ENCODE measurements around the gene FGFR2. TPM values are rescaled to one million over a fixed set of nuclear protein-coding genes. Genes with fewer than 3 reads are reported as not detected.

The FGFR2 gene
- total and polyA plus RNA-seq, 3 experiments from 2014 or later: 0.11 to 1.3 (median 0.13) TPM

DNA sequence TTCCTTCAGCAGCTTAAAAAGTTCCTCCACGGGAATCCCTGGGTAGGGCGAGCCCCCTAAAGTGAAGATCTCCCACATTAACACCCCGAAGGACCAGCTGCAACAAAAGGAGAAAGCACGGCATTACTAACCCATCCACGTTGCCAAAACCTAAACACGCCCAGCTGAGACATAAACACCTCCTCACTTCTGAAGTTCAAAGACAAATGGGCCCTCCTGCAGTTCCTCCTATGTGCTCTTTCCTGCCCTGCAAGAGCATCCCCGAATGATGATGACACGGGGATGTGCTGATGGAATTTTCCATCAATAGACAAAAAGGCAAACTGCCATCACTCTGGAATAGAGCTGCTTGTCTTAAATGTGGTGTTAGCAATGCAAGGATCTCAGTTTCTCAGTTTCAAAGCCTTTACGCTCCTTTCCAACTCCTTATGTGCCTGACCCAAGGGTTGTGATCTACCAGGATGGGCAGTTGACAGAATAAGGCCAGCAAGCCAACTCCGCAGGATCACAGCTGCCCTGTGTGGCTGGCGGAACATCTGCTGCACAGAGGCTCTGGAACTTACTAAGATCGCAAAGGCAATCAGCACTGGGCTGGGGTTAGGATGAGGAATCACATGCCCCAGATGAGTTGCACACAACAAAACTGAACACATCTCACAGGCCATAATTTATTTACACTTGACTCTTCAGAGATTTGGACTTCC is 112.7 kb downstream of the FGFR2 start:
- no peak for DNase-seq
- H3K4me1 Mint-ChIP-seq: no peaks in the 10 kb centered on the region
- CTCF ChIA-PET: no interaction called here
- H3K27me3 Mint-ChIP-seq: peaks cover 0 to 2% of the 10 kb centered on the region in 2 donors
- no peaks in the 10 kb centered on the region for H3K27me3 ChIP-seq (ENCODE audit: insufficient read depth, low read length, poor library complexity, severe bottlenecking)
- H3K36me3 Mint-ChIP-seq: peaks cover 0 to 3% (median 0%) of the 10 kb centered on the region in 3 donors
- H3K36me3 ChIP-seq (ENCODE audit: insufficient read depth, low read length): no peaks in the 10 kb centered on the region
- no peaks in the 10 kb centered on the region for H3K4me1 ChIP-seq (ENCODE audit: insufficient read depth, low read length)
- no peak overlapping the region for H3K4me3 ChIP-seq (ENCODE audit: low read length)
- H3K27ac ChIP-seq (ENCODE audit: low read depth, low read length): no peak overlapping the region
- peaks cover 0 to 8% (median 0%) of the 10 kb centered on the region in 5 donors for H3K9me3 Mint-ChIP-seq
- no peak overlapping the region for H3K4me3 Mint-ChIP-seq
- POLR2A ChIA-PET: no interaction called here
- H3K27ac Mint-ChIP-seq: no peak overlapping the region
- no peaks in the 10 kb centered on the region for H3K9me3 ChIP-seq (ENCODE audit: low read length)

GRCh38 chr10:121484816-121485215 is 113.4 kb downstream of the FGFR2 start:
- no peaks in the 10 kb centered on the region for H3K9me3 ChIP-seq (ENCODE audit: low read length)
- H3K27ac ChIP-seq (ENCODE audit: low read depth, low read length): no peak overlapping the region
- Mint-ChIP-seq H3K9me3 (peaks cover 0 to 7% (median 0%) of the 10 kb centered on the region in 5 donors), H3K4me3 (no peak overlapping the region), H3K27ac (no peak overlapping the region), H3K36me3 (peaks cover 0 to 3% (median 0%) of the 10 kb centered on the region in 3 donors), H3K4me1 (no peaks in the 10 kb centered on the region), H3K27me3 (peaks cover 0 to 2% of the 10 kb centered on the region in 2 donors)
- no peaks in the 10 kb centered on the region for H3K4me1 ChIP-seq (ENCODE audit: insufficient read depth, low read length)
- DNase-seq: no peak
- H3K4me3 ChIP-seq (ENCODE audit: low read length): no peak overlapping the region
- ChIA-PET POLR2A (no interaction called here), CTCF (no interaction called here)
- H3K36me3 ChIP-seq (ENCODE audit: insufficient read depth, low read length): no peaks in the 10 kb centered on the region
- no peaks in the 10 kb centered on the region for H3K27me3 ChIP-seq (ENCODE audit: insufficient read depth, low read length, poor library complexity, severe bottlenecking)

DNA sequence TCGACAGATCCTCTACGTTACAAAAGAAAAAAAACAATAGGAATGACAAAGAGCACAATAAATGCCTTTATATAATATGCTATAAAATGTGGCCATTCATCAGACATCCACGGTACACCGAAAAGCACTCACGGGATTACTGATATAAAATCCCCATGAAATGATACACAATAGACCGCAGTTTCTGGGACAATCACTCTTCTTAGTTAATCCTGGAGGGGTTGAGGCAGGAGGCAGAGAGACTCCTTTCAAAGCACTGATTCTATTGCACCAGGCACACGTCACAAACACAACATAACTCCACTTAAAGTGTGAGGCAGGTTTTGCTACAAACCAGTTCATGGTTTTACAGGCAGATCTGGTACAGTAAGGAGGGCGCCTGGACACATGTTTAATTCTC is 113.8 kb downstream of the FGFR2 start:
- CTCF ChIA-PET: no interaction called here
- Histone ChIP-seq H3K9me3 (ENCODE audit: low read length) (no peaks in the 10 kb centered on the region), H3K27me3 (ENCODE audit: insufficient read depth, low read length, poor library complexity, severe bottlenecking) (no peaks in the 10 kb centered on the region), H3K4me3 (ENCODE audit: low read length) (no peak overlapping the region), H3K27ac (ENCODE audit: low read depth, low read length) (no peak overlapping the region), H3K4me1 (ENCODE audit: insufficient read depth, low read length) (no peaks in the 10 kb centered on the region), H3K36me3 (ENCODE audit: insufficient read depth, low read length) (no peaks in the 10 kb centered on the region)
- peaks cover 0 to 3% (median 0%) of the 10 kb centered on the region in 3 donors for H3K36me3 Mint-ChIP-seq
- POLR2A ChIA-PET: no interaction called here
- no peak overlapping the region for H3K4me3 Mint-ChIP-seq
- H3K9me3 Mint-ChIP-seq: peaks cover 0 to 3% (median 0%) of the 10 kb centered on the region in 5 donors
- H3K27ac Mint-ChIP-seq: no peak overlapping the region
- DNase-seq: no peak
- H3K4me1 Mint-ChIP-seq: no peaks in the 10 kb centered on the region
- H3K27me3 Mint-ChIP-seq: peaks cover 0 to 2% of the 10 kb centered on the region in 2 donors

DNA sequence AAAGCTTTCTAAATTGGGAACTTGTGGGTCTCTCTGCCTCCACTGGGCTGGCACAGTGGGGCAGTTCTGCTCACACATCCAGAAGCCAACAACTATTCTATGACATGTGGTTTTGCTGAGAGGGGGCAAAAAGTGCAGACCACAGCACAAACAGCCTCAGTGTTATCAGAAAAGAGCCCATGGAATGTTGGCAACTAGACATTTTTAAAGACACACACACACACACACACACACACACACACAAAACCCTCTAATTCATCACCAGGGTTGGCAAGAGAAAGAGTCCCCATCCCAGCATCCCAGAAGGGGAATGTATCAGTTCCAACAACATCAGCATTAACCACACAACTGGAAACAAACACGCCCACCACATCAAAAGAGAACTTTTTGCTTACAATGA is 117.1 kb downstream of the FGFR2 start:
- Histone ChIP-seq H3K27ac (ENCODE audit: low read depth, low read length) (no peak overlapping the region), H3K4me1 (ENCODE audit: insufficient read depth, low read length) (no peaks in the 10 kb centered on the region), H3K36me3 (ENCODE audit: insufficient read depth, low read length) (no peaks in the 10 kb centered on the region), H3K27me3 (ENCODE audit: insufficient read depth, low read length, poor library complexity, severe bottlenecking) (no peaks in the 10 kb centered on the region), H3K9me3 (ENCODE audit: low read length) (no peaks in the 10 kb centered on the region), H3K4me3 (ENCODE audit: low read length) (no peak overlapping the region)
- CTCF ChIA-PET: no interaction called here
- peaks cover 0 to 2% of the 10 kb centered on the region in 2 donors for H3K27me3 Mint-ChIP-seq
- no peak for DNase-seq
- H3K4me1 Mint-ChIP-seq: no peaks in the 10 kb centered on the region
- H3K4me3 Mint-ChIP-seq: no peak overlapping the region
- peaks cover 0 to 3% (median 0%) of the 10 kb centered on the region in 5 donors for H3K9me3 Mint-ChIP-seq
- no peak overlapping the region for H3K27ac Mint-ChIP-seq
- POLR2A ChIA-PET: no interaction called here
- H3K36me3 Mint-ChIP-seq: peaks cover 0 to 3% (median 0%) of the 10 kb centered on the region in 3 donors

- Histone ChIP-seq H3K4me3 (ENCODE audit: low read length) (no peak overlapping the region), H3K9me3 (ENCODE audit: low read length) (no peaks in the 10 kb centered on the region), H3K36me3 (ENCODE audit: insufficient read depth, low read length) (no peaks in the 10 kb centered on the region), H3K27me3 (ENCODE audit: insufficient read depth, low read length, poor library complexity, severe bottlenecking) (peaks cover 3% of the 10 kb centered on the region), H3K27ac (ENCODE audit: low read depth, low read length) (no peak overlapping the region), H3K4me1 (ENCODE audit: insufficient read depth, low read length) (no peaks in the 10 kb centered on the region)
- H3K36me3 Mint-ChIP-seq: peaks cover 0 to 3% (median 0%) of the 10 kb centered on the region in 3 donors
- ChIA-PET CTCF (no interaction called here), POLR2A (no interaction called here)
- no peaks in the 10 kb centered on the region for H3K9me3 Mint-ChIP-seq
- no peak overlapping the region for H3K4me3 Mint-ChIP-seq
- no peaks in the 10 kb centered on the region for H3K4me1 Mint-ChIP-seq
- H3K27me3 Mint-ChIP-seq: no peaks in the 10 kb centered on the region
- no peak for DNase-seq
- H3K27ac Mint-ChIP-seq: no peak overlapping the region
Observed at GRCh38 chr10:121478556-121478955, 119.7 kb downstream of the FGFR2 start.

GRCh38 chr10:121469797-121470606 is 128.2 kb downstream of the FGFR2 start:
- ChIA-PET POLR2A (no interaction called here), CTCF (no interaction called here)
- no peak overlapping the region for H3K4me3 Mint-ChIP-seq

DNA sequence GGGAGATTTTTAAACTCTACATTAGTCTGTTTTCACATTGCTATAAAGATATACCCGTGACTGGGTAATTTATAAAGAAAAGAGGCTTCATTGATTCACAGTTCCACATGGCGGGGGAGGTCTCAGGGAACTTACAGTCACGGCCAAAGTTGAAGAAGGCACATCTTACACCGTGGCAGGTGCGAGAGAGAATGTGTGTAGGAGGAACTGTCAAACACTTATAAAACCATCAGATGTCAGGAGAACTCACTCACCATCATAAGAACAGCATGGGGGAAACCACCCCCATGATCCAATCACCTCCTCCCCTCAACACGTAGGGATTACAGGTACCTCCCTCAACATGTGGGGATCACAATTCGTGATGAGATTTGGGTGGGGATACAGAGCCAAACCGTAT is 129.5 kb downstream of the FGFR2 start:
- Histone ChIP-seq H3K36me3 (ENCODE audit: insufficient read depth, low read length) (no peaks in the 10 kb centered on the region), H3K27me3 (ENCODE audit: insufficient read depth, low read length, poor library complexity, severe bottlenecking) (no peaks in the 10 kb centered on the region), H3K4me1 (ENCODE audit: insufficient read depth, low read length) (no peaks in the 10 kb centered on the region), H3K4me3 (ENCODE audit: low read length) (no peak overlapping the region), H3K27ac (ENCODE audit: low read depth, low read length) (no peak overlapping the region), H3K9me3 (ENCODE audit: low read length) (no peaks in the 10 kb centered on the region)
- Mint-ChIP-seq H3K27me3 (peaks cover 0 to 2% of the 10 kb centered on the region in 2 donors), H3K4me1 (no peaks in the 10 kb centered on the region), H3K9me3 (peaks cover 0 to 4% (median 0%) of the 10 kb centered on the region in 5 donors), H3K27ac (no peak overlapping the region), H3K4me3 (no peak overlapping the region), H3K36me3 (no peaks in the 10 kb centered on the region)
- no peak for DNase-seq
- ChIA-PET CTCF (no interaction called here), POLR2A (no interaction called here)

More at GRCh38 chr10:121469797-121470606, 128.2 kb downstream of the FGFR2 start:
- Mint-ChIP-seq H3K4me1 (no peaks in the 10 kb centered on the region), H3K27ac (no peak overlapping the region), H3K36me3 (no peaks in the 10 kb centered on the region), H3K27me3 (peaks cover 0 to 2% of the 10 kb centered on the region in 2 donors), H3K9me3 (peaks cover 0 to 4% (median 0%) of the 10 kb centered on the region in 5 donors)
- Histone ChIP-seq H3K9me3 (ENCODE audit: low read length) (no peaks in the 10 kb centered on the region), H3K36me3 (ENCODE audit: insufficient read depth, low read length) (no peaks in the 10 kb centered on the region), H3K4me3 (ENCODE audit: low read length) (no peak overlapping the region), H3K27me3 (ENCODE audit: insufficient read depth, low read length, poor library complexity, severe bottlenecking) (peaks cover 3% of the 10 kb centered on the region), H3K4me1 (ENCODE audit: insufficient read depth, low read length) (no peaks in the 10 kb centered on the region), H3K27ac (ENCODE audit: low read depth, low read length) (no peak overlapping the region)
- DNase-seq: no peak

GRCh38 chr10:121466424-121466823 is 131.8 kb downstream of the FGFR2 start:
- ChIA-PET CTCF (no interaction called here), POLR2A (no interaction called here)
- no peaks in the 10 kb centered on the region for H3K9me3 ChIP-seq (ENCODE audit: low read length)
- Mint-ChIP-seq H3K4me1 (no peaks in the 10 kb centered on the region), H3K9me3 (peaks cover 0 to 4% (median 0%) of the 10 kb centered on the region in 5 donors), H3K4me3 (no peak overlapping the region), H3K27me3 (no peaks in the 10 kb centered on the region), H3K27ac (no peak overlapping the region), H3K36me3 (no peaks in the 10 kb centered on the region)
- no peaks in the 10 kb centered on the region for H3K27me3 ChIP-seq (ENCODE audit: insufficient read depth, low read length, poor library complexity, severe bottlenecking)
- no peaks in the 10 kb centered on the region for H3K4me1 ChIP-seq (ENCODE audit: insufficient read depth, low read length)
- H3K36me3 ChIP-seq (ENCODE audit: insufficient read depth, low read length): no peaks in the 10 kb centered on the region
- DNase-seq: no peak
- no peak overlapping the region for H3K4me3 ChIP-seq (ENCODE audit: low read length)
- no peak overlapping the region for H3K27ac ChIP-seq (ENCODE audit: low read depth, low read length)

Measured in CD8-positive, alpha-beta memory T cell (primary cell).